Stimulated activated CD8-positive, alpha-beta memory T cell treated with anti-CD3 and anti-CD28 coated beads, Interleukin-7, amount 100 ng/mL, for 1 hour (primary cell): ENCODE results near the gene FTH1.

Experiments
- DNase-seq, 2 donors: peaks; one replicate each; pipeline ENCODE4 v3.0.0-alpha.2; 2020; ENCODE audit warnings: low read depth in 2 of 2

The FTH1 gene

DNA sequence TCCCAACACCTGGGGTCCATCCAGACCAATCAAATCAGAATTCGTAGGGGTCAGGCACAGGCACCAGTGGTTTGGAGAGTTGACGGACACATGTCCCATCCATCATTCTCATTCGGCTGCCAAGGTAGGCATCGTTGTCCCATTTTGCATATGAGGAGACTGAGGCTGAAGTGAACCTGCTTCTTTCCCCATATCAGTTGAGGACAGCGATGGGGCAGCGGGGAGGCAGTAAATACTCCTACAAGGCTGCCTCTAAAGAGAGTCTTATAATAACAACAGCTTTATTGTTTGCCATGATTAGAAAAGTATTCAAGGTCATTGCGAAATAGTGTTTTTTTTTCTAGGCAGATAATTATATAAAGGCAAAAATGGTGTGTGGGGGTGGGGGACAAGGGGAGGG, 18.9 kb downstream of the FTH1 start:
- no peak for DNase-seq

- peak in 1 of 2 donors; percentile 47 for DNase-seq
Measured at GRCh38 chr11:61947486-61948210, 19.8 kb downstream of the FTH1 start.

GRCh38 chr11:61946894-61947293, 20.5 kb downstream of the FTH1 start:
- no peak for DNase-seq

- no peak for DNase-seq
Measured at GRCh38 chr11:61945191-61945590, 22.2 kb downstream of the FTH1 start.

DNA sequence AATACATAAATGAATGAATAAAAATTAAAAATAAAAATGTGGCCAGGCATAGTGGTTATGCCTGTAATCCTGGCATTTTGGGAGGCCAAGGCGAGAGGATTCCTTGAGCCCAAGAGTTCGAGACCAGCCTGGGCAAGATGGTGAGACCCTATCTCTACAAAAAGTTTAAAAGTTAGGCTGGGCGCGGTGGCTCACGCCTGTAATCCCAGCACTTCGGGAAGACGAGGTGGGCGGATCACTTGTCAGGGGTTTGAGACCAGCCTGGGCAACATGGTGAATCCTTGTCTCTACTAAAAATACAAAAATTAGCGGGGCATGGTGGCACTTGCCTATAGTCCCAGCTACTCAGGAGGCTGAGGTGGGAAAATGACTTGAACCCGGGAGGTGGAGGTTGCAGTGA, 27.0 kb downstream of the FTH1 start:
- no peak for DNase-seq

DNA sequence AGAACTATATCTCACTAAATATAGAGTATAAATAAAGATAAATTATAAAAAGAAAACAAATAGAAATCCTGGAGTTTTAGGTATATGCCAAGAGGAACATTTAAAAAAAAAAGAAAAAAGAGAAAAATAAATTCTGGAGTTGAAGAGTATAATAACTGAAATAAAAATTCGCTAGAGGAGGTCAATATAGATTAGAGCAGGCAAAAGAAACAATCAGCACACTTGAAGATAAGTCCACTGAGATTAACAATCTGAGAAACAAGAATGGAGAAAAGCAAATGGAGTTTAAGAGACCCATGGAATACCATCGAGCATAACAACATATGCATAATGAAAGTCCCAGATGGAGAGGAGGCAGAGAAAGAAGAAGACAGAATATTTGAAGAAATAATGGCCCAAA, 31.6 kb downstream of the FTH1 start:
- no peak for DNase-seq

DNA sequence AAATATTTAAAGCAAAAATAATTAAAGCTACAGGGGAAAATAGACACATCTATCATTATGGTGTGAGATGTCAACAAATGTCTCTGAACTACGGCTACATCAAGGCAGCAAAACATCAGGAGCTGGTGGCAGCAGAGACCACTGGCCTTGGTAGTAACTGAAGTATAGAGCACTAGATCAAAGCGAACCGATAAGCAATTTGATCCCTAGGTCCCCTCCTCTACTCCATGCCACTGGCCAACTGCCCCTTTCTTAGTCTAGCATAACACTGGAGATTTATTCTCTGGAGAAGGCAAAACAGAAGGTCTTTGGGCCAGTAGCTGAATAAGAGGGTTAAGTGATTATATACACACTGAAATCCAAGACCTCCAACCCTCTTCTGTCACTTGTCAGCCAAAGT, 36.5 kb downstream of the FTH1 start:
- DNase-seq = no peak

- DNase-seq = no peak
Measured at GRCh38 chr11:61928606-61929005, 38.8 kb downstream of the FTH1 start.

GRCh38 chr11:61927501-61927900, 39.9 kb downstream of the FTH1 start:
- no peak for DNase-seq

GRCh38 chr11:61926235-61926634, 41.2 kb downstream of the FTH1 start:
- no peak for DNase-seq

DNA sequence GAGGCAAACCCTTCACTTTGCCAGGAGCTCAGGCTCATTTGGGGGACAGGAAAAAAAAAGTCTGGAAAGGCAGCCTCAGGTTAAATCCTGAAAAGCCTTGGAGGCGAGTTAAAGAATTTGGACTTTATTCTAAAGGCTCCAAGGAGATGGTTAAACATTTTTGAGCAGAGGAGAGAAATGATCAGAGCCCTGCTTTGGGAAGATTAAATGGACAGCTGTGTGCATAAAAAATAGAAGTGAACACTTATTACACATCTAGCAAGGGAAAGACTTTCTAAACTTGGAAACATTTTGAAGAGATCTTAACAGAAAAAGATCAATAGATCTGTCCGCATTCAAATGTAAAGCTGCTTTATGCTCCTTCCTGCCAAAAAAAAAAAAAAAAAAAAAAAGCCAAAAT, 41.7 kb downstream of the FTH1 start:
- DNase-seq = no peak

- DNase-seq = no peak
Measured at GRCh38 chr11:61924064-61924455, 43.4 kb downstream of the FTH1 start.

GRCh38 chr11:61923166-61924063, 44.0 kb downstream of the FTH1 start:
- no peak for DNase-seq

DNA sequence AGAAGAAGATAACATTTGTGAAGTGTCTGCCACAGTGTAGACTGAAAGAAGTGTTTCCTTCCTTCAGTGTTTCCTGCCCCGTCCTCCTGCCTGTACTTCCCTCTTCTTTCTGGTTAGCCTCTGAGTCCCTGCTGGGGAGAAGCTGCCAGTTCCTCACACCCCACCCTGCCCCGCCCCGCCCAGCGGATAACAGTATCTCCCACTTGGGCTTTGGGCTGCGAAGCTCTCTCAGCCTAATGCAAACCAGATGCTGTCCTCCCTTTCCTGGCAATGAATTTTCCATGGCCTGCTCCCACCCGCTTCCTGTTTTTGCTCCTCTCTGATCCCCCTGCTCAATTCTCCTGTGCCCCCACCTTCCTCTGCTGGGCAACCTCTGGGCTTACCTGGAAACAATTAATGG, 44.9 kb downstream of the FTH1 start:
- no peak for DNase-seq

DNA sequence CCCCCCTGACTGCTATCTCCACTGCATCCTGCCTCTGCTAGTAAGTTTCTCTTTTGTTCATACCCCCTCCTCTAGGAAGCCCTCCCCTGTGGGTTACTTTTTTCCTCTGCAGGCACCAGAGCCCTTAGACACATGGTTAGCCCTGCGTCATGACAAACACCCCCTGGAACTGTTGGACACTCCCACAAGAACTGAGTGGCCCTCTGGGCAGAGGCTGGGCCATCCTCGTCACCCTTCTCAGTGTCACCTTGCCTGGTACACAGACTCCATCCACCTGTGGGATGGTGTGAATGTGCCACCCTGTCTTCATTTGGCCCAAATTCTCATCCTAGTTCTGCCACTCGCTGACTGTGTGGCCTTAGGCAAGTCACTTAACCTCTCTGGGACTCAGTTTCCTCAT, 46.0 kb downstream of the FTH1 start:
- no peak for DNase-seq

DNA sequence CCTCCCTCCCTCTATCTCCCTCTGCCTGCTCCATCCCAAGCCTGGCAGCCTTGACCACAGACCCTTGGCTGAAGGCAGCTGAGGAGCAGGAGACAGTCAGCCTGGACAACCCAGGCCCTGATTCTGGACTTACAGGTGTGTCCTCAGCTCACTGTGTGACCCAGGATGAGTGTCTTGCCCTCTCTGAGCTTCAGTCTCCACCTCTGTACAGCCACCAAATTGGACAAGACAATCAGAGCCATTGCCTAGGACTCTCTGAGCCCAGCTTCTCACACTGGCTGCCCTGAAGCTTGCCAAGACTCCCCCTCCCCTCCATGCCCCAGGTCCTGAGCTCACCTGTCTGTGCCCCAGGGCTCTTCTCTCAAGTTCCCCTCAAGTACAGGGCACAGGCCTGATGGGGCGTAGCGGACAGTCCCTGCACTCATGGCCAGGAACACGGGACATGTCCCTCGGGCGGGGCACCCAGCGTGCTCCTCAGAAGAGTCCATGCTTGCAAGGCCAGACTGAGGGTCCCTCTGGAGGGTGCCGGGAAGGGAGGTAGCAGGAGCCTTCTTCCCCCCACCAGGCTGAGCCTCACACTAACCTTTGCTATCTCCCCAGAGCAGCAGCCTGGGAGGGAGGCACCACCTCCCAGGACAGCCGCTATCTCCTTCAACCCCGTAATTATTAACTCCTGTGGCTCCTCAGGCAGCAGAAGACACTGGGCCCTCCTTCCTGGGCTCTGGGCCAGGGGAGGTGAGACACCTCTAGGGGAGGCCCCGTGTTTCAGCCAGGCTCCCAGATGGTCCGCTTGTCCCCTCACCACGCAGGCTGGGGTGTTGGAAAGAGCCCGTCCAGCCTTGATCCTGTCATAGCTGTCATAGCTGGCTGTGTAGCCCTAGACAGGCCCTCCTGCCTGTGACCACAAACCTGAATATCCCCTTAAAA, 47.5 kb downstream of the FTH1 start:
- no peak for DNase-seq

GRCh38 chr11:61918938-61919704, 48.3 kb downstream of the FTH1 start:
- no peak for DNase-seq

DNA sequence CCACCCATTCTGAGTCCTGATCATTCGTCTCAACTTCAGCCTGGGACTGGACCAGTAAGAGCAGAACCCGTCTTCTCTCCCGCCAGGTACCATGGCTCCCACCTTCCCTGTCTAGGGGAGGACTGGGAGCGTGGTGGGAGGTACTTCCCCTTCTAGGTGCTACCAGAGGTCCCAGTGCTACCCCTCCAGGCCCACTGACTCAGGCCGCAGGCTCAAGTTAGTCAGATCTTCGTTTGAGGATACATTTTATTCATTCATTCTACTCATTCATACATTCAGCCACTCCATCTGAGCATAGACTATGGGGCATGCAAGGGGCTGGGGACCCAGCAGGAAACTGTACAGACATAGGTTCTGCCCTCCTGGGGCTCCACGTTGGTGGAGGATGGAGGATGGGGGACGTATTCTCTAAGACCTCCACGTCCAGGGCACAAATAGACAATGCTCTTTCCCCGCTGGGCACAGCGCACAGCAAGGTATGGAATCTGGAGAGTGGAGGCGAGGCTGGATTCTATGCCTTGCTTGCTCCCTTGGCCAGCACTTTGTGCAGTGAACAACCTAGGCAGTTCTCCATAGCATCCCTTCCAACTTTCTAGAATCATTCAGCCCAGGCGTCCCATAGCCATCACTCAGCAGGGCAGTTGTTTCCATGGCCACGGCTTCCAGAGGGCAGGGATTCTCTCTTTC, 49.0 kb downstream of the FTH1 start:
- DNase-seq = no peak

DNA sequence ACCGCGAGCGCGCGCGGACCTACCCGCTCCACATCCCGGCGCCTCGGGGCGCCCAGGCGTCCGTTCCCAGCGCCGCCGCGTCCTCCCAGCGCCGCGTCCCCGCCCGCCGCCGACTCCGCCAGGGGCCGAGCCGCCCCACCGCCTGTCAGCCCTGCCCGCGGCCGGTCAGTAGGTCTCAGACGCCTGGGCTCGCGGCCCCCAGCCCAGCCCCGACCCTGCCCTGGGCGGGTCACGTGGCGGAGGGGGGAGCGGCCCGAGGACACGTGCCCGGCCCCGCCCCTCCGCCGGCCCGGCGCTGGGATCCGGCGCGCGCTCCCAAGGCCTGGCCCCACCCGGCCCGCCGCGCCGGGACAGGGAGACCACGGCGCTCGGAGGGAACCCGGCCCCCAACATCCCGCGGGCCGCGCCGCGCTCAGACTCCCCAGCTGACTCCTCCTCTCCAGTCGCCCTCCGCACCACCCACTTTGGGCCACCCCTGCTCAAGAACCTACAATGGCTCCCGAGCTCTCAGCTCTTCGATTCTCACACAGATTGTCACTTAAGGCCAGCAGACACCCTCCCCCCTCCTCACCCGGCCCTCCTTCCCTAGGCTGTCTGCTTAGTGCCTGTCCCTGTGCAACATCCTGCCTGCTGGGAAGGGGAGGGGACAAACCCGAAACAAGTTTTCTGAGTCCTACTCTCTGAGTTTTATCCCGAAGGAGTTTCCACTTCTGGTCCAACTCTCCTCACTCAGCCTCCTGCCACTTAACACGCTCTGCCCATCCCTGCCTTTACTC, 49.9 kb downstream of the FTH1 start, which contains the start of gene RAB3IL1:
TSS of gene RAB3IL1 (minus strand) at position 233 of the 776 bp plus-strand sequence. CDS start at position 34, 199 bp downstream.
- no peak for DNase-seq
